Activated naive CD8-positive, alpha-beta T cell treated with anti-CD3 and anti-CD28 coated beads, Interleukin-2, amount 10 ng/mL, durations not matched to agents 7 days and 5 days (primary cell): ENCODE data around the gene IMPDH1. TPM values are rescaled to one million over a fixed set of nuclear protein-coding genes. Genes with fewer than 3 reads are reported as not detected.

Experiments
- ATAC-seq: fragments of 150-1000 bp; cut with Tn5 transposase; one replicate; pipeline ENCODE4 v1.10.0; 2021; ENCODE audit warnings: low read depth, moderate library complexity
- POLR2A ChIA-PET: fragments of 350-600 bp; sonication (Branson Sonifier 250); formaldehyde crosslinking; loops from one replicate; lab custom pipeline; 2021; ENCODE audit warnings: antibody characterized with exemption; lab: Charles Lee
- DNase-seq: peaks from one replicate; pipeline ENCODE4 v3.0.0; 2021
- H3K27ac Mint-ChIP-seq: one replicate; pipeline ENCODE4 v1.8.0; 2022; ENCODE audit warnings: mild to moderate bottlenecking, mixed read lengths
- H3K27me3 Mint-ChIP-seq: one replicate; pipeline ENCODE4 v1.8.0; 2022; ENCODE audit warnings: mild to moderate bottlenecking, moderate library complexity, mixed read lengths
- H3K36me3 Mint-ChIP-seq: one replicate; pipeline ENCODE4 v1.8.0; 2021; ENCODE audit warnings: mild to moderate bottlenecking, mixed read lengths
- H3K4me1 Mint-ChIP-seq: one replicate; pipeline ENCODE4 v1.8.0; 2021; ENCODE audit warnings: mixed read lengths
- H3K4me3 Mint-ChIP-seq: one replicate; pipeline ENCODE4 v1.8.0; 2022; ENCODE audit warnings: mild to moderate bottlenecking, moderate library complexity, mixed read lengths
- H3K9me3 Mint-ChIP-seq: one replicate; pipeline ENCODE4 v1.8.0; 2021; ENCODE audit warnings: mixed read lengths
- total RNA-seq, 2 experiments: library from RNA; stranded (reverse); gene quantifications; one replicate each; pipeline ENCODE4 v1.2.3, GENCODE V29; 2021

The IMPDH1 gene
- total RNA-seq, 2 experiments from 2014 or later: 59.0 to 64.4 TPM

DNA sequence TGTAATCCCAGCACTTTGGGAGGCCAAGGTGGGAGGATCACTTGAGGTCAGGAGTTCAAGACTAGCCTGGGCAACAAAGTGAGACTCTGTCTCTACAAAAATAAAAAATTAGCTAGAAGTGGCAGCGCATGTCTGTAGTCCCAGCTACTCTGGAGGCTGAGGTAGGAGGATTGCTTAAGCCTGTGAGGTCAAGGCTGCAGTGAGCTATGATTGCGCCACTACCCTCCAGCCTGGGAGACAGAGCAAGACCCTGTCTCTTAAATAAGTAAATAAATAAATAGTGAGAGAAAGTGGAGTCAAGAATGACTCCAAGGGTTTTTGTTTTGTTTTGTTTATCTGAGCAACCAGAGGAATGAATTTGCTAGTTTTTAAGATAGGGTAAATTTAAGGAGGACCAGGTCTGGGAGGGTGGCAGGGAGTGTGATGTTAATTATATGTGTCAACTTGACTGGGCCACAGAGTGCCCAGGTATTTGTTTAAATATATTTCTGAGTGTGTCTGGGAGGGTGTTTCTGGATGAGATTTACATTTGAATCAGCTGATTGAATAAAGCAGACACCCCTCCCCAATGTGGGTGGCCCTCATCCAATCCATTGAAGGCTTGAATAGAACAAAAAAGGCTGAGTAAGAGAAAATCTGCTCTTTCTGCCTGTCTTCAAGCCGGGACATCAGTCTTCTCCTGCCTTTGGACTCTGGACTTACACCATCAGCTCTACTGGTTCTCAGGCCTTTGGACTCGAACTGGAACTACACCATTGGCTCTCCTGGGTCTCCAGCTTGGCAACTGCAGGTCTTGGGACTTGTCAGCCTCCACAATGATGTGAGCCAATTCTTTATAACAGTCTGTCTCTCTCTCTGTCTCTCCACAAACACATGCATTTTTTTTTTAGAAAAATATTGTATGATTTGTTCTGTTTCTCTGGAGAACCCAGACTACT lies 23.5 kb downstream of the IMPDH1 start:
- DNase-seq: no peak
- Mint-ChIP-seq H3K36me3 (peaks cover 1% of the 10 kb centered on the region), H3K4me3 (no peak overlapping the region)

DNA sequence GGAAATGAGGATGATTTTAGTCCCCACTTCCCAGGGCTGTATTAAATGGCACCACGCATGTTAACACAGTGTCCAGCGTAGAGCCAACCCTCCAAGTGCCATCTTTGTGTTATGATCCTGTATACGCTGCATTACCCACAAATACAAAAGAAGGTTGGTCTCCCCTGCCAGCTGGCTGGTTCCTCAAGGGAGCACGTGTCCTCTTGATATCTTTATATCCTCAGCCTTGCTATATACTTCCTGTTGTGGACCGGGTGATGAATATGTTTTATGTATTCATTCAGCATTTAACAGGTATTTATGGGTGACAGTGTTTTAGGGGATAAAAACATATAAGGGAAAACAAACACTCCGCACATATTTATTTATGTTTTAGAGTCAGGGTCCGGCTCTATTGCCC lies 25.1 kb downstream of the IMPDH1 start:
- DNase-seq (no peak), ATAC-seq (no peak)
- Mint-ChIP-seq H3K4me1 (peaks cover 2% of the 10 kb centered on the region), H3K27ac (no peak overlapping the region), H3K9me3 (no peaks in the 10 kb centered on the region), H3K4me3 (no peak overlapping the region), H3K27me3 (peaks cover 9% of the 10 kb centered on the region), H3K36me3 (no peaks in the 10 kb centered on the region)
- POLR2A ChIA-PET: no interaction called here

More for the DNA sequence above, 23.5 kb downstream of the IMPDH1 start:
- POLR2A ChIA-PET: interaction anchor here (1.0 to 1.8 kb wide), 2 partner anchors 39 to 66 kb away, joined by 4 to 9 read pairs; no protein-coding TSS in a partner anchor
- H3K9me3 Mint-ChIP-seq: no peaks in the 10 kb centered on the region
- ATAC-seq: no peak
- peaks cover 9% of the 10 kb centered on the region for H3K27me3 Mint-ChIP-seq
- H3K4me1 Mint-ChIP-seq: peaks cover 1% of the 10 kb centered on the region
- H3K27ac Mint-ChIP-seq: no peak overlapping the region

DNA sequence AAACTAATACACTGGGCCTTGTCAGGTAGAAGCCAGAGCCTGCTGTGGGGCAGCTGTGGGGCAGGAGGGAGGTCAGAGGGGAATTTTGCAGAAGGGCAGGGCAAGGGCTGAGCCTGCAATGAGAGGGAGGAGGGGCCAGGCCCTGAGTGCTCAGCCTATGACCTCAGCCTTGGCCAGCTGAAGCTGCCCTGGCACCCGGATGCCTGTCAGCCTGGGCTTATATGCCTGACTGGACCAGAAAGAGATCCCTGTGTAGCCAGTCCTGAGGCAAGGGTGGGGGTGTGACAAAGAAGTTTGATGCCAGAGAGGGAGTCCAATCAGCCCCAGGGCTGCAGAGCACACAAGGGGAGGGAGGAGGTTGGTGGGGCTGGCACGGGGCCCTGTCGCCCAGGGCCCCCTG lies 26.0 kb downstream of the IMPDH1 start:
- Mint-ChIP-seq H3K9me3 (no peaks in the 10 kb centered on the region), H3K27ac (no peak overlapping the region), H3K36me3 (no peaks in the 10 kb centered on the region), H3K27me3 (peaks cover 12% of the 10 kb centered on the region), H3K4me1 (peaks cover 3% of the 10 kb centered on the region), H3K4me3 (no peak overlapping the region)
- POLR2A ChIA-PET: no interaction called here
- ATAC-seq: no peak
- no peak for DNase-seq

DNA sequence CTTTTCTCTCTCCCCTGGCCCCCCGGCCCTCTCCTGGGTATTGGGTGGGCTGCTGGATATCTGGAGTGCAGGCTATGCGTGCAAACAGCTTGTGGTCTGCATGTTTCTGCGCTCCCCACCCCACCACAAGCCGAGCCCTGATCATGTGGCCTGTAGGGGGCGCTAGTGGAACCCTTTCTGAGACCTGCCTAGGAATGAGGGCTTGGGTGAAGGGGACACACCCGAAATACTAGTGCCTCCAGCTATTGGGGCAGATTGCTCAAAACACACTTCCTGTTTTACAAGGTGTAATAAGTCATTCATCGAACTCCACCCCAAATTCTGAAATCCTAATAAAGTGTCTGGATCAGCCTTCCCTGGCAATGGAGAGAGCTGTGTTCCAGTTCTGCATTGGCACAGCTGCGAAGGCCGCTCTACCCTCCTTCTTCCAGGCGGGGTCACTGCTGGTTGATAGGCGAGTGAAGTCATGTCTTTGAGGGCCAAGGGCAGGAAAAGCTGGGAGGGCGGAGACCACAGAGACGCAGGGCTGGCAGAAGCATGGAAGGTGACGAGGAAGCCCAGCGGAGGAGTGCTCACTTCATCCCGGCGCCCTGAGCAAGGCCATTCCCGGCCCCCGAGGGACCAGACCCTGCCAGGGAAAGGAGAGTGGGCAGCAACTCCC lies 28.5 kb downstream of the IMPDH1 start:
- Mint-ChIP-seq H3K4me1 (peaks cover 5% of the 10 kb centered on the region), H3K36me3 (no peaks in the 10 kb centered on the region), H3K4me3 (no peak overlapping the region), H3K27ac (no peak overlapping the region), H3K27me3 (peaks cover 15% of the 10 kb centered on the region), H3K9me3 (no peaks in the 10 kb centered on the region)
- POLR2A ChIA-PET: no interaction called here
- no peak for ATAC-seq
- no peak for DNase-seq

DNA sequence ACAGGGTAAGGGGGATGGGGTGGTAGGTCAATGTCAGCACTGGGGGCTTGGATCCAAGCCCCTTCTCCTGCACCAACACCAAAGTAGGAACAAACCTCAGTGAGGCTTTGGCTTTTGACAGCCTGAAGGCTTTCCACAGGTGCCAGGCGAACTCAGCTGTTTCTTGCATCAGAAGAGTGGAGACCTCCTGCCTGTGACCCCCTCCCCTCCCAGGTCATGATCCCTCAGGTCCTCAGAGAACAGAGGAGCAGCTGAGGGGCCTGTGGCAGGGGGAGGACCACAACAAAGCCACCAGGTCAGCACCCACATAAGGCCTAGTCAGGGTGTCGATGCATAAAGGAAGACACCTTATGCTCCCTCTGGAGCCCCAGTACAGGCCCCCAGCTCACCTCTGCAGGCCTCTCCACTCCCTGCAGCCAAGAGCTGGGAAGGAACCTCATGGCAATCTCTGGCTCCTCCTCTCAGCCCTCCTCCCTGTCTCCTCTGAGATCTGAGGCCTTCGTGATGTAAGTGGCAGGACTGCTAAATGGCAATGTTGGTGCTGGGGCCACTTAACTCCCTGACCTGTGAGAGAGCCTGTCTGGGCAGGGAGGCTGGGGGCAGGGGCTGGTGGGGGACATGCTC lies 29.2 kb downstream of the IMPDH1 start:
- POLR2A ChIA-PET: no interaction called here
- Mint-ChIP-seq H3K4me1 (peaks cover 5% of the 10 kb centered on the region), H3K27me3 (peaks cover 13% of the 10 kb centered on the region), H3K36me3 (no peaks in the 10 kb centered on the region), H3K9me3 (no peaks in the 10 kb centered on the region), H3K27ac (no peak overlapping the region), H3K4me3 (no peak overlapping the region)
- no peak for DNase-seq
- ATAC-seq: no peak

DNA sequence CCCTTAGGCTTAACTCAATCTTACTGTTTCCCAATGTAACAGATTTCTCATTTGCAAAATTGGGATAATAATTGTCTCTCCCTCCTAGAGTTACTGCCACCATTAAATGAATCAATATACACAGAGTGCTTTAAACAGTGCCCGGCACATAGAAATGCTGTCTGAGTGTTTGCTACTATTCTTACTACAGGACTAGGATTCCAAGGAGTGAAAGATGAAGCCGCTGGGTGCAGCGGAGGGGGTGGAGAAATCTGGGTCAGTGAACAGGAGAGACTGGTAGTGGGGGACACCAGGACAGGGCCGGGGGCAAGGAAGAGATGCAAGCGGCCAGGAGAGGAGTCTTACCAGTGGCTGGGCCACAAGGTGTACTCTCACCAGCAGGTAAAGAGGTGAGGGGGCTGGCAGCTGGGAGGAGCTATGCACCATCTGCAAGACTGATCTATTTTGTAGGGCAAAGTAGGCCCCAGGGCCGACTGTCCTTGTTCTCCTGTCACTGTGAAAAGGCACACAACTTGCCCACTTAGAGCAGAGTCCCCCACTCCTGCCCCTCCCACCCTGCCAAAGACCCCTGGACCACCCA lies 29.8 kb downstream of the IMPDH1 start:
- Mint-ChIP-seq H3K4me1 (peaks cover 5% of the 10 kb centered on the region), H3K4me3 (no peak overlapping the region), H3K27ac (no peak overlapping the region), H3K9me3 (no peaks in the 10 kb centered on the region), H3K36me3 (no peaks in the 10 kb centered on the region), H3K27me3 (peaks cover 12% of the 10 kb centered on the region)
- DNase-seq (no peak), ATAC-seq (no peak)
- POLR2A ChIA-PET: no interaction called here

DNA sequence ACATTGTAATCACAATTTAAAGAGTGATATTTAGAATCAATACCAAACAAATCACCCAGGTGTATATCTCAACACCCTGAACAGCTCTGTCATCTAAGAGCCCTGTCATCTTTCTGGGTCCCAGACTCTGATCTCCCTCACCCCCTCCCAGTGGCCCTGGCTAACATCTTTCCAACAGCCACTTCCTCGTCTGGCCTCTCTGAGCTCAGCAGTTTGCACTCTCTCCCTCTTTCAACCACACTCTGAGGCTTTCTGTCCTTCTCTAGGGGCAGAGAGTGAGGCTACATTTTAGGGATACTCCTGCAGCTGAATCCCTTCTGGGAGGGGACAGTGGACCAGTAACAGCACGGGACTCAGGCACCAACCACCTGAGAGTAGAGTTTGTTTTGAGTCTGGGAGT lies 31.1 kb downstream of the IMPDH1 start:
- Mint-ChIP-seq H3K4me3 (no peak overlapping the region), H3K36me3 (no peaks in the 10 kb centered on the region), H3K9me3 (no peaks in the 10 kb centered on the region), H3K27ac (no peak overlapping the region), H3K4me1 (peaks cover 5% of the 10 kb centered on the region), H3K27me3 (peaks cover 12% of the 10 kb centered on the region)
- DNase-seq (no peak), ATAC-seq (no peak)
- POLR2A ChIA-PET: no interaction called here

DNA sequence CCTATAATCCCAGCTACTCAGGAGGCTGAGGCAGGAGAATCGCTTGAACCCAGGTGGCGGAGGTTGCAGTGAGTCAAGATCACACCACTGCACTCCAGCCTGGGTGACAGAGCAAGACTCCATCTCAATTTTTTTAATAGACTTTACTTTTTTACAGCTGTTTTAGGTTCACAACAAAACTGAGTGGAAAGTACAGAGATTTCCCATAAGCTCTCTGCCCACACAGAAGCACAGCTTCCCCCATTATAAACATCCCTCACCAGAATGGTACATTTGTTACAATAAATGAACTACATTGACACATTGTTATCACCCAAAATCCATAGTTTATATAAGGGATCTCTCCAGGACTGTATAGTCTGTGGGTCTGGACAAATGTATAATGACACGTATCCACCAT lies 33.7 kb downstream of the IMPDH1 start:
- Mint-ChIP-seq H3K27me3 (peaks cover 16% of the 10 kb centered on the region), H3K4me3 (no peak overlapping the region), H3K4me1 (peaks cover 3% of the 10 kb centered on the region), H3K9me3 (no peaks in the 10 kb centered on the region), H3K27ac (no peak overlapping the region), H3K36me3 (no peaks in the 10 kb centered on the region)
- DNase-seq (no peak), ATAC-seq (no peak)
- POLR2A ChIA-PET: interaction anchor here (0.5 kb wide), 1 partner anchor 99 kb away, joined by 3 read pairs; no protein-coding TSS in a partner anchor

DNA sequence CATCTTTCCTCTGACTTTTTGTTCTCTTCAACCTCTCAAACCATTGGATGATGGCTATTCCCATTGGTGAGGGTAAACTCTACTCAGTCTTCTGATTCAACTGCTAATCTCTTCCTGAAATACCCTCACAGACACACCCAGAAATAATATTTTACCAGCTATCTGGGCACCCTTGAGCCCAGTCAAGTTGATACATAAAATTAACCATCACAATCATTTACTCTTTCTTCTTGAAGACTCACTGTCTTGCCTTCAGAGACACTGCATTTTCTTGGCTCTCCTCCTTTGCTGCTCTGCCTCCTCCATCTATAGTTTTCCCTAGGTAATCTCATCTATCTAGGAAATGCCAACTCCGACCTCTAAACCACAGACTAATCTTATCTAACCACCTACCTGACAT lies 35.7 kb downstream of the IMPDH1 start:
- no peak overlapping the region for H3K4me3 Mint-ChIP-seq
- H3K4me1 Mint-ChIP-seq: peaks cover 2% of the 10 kb centered on the region
- no peaks in the 10 kb centered on the region for H3K36me3 Mint-ChIP-seq
- no peaks in the 10 kb centered on the region for H3K9me3 Mint-ChIP-seq
- no peak overlapping the region for H3K27ac Mint-ChIP-seq
- peaks cover 26% of the 10 kb centered on the region for H3K27me3 Mint-ChIP-seq
- ATAC-seq: no peak
- POLR2A ChIA-PET: no interaction called here
- DNase-seq: no peak

DNA sequence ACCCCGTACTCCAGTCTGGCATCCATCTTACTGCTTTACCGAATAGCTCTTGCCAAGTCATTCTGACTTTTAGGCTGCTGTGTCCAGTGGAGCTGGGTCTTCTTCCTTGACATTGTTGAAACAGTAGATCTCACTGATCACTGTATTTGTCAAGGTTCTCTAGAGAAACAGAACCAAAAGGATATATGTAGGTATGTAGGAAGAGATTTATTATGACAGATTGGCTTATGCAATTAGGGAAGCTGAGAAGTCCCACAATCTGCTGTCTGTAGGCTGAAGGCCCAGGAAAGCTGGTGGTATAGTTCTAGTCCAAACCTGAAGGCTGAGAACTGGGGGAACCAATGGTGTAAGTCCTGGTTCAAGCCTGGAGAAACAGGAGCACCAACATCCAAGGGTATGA lies 36.2 kb downstream of the IMPDH1 start:
- Mint-ChIP-seq H3K27me3 (peaks cover 22% of the 10 kb centered on the region), H3K4me1 (peaks cover under 1% of the 10 kb centered on the region), H3K36me3 (no peaks in the 10 kb centered on the region), H3K27ac (no peak overlapping the region), H3K9me3 (no peaks in the 10 kb centered on the region), H3K4me3 (no peak overlapping the region)
- POLR2A ChIA-PET: no interaction called here
- ATAC-seq (no peak), DNase-seq (no peak)

DNA sequence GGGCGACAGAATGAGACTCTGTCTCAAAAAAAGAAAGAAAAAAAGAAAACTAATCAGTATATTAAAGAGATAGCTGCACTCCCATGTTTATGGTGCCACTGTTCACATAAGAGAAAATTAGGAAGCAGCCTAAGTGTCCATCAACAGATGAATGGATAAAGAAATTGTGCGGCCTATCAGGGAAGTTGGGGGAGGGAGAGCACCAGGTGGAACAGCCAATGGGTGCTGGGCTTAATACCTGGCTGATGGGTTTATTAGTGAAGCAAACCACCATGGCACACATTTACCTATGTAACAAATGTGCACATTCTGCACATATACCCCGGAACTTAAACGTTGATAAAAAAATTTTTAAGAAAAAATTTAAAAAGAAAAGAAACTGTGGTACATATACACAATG lies 39.3 kb downstream of the IMPDH1 start:
- DNase-seq: no peak
- POLR2A ChIA-PET: no interaction called here
- Mint-ChIP-seq H3K27ac (no peak overlapping the region), H3K36me3 (no peaks in the 10 kb centered on the region), H3K9me3 (no peaks in the 10 kb centered on the region), H3K4me1 (no peaks in the 10 kb centered on the region), H3K4me3 (no peak overlapping the region), H3K27me3 (peaks cover 39% of the 10 kb centered on the region)
- no peak for ATAC-seq

DNA sequence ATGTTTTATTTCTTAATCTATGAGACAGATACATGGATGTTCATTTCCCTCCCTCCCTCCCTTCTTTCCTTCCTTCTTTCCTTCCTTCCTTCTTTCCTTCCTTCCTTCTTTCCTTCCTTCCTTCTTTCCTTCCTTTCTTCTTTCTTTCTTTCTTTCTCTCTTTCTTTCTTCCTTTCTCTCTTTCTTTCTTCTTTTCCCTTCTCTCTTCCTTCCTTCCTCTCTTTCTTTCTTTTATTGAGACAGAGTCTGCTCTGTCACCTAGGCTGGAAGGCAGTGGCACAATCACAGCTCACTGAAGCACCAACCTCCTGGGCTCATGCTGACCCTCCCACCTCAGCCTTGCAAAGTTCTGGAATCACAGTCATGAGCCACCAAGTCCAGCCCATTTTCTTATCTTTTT lies 42.8 kb downstream of the IMPDH1 start:
- Mint-ChIP-seq H3K4me3 (no peak overlapping the region), H3K9me3 (no peaks in the 10 kb centered on the region), H3K27me3 (peaks cover 70% of the 10 kb centered on the region), H3K36me3 (no peaks in the 10 kb centered on the region), H3K27ac (no peak overlapping the region), H3K4me1 (peaks cover 6% of the 10 kb centered on the region)
- POLR2A ChIA-PET: no interaction called here
- no peak for DNase-seq
- no peak for ATAC-seq

DNA sequence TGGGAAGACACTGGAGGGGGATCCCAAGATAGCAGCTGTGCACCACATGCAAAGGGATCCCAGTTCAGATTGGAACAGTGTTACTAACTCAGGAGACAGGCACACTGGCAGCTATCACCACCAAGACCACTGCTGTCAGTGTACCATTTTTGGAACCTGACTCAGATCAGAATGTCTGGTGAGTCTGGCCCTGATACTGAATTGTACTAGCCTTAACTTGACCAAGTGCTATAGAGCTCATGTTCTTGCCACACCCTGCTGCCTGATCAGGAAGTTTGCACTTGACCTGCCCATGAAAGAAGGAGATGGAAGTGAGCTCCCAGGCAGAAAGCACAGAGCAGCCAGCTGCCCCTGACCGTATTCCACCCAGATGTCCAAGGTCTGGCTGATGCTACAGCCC lies 43.5 kb downstream of the IMPDH1 start:
- no peak for ATAC-seq
- H3K4me1 Mint-ChIP-seq: peaks cover 9% of the 10 kb centered on the region
- no peak overlapping the region for H3K4me3 Mint-ChIP-seq
- H3K36me3 Mint-ChIP-seq: no peaks in the 10 kb centered on the region
- H3K27me3 Mint-ChIP-seq: peaks cover 74% of the 10 kb centered on the region
- H3K27ac Mint-ChIP-seq: no peak overlapping the region
- H3K9me3 Mint-ChIP-seq: no peaks in the 10 kb centered on the region
- DNase-seq: no peak
- POLR2A ChIA-PET: no interaction called here
